Neural crest cell (in vitro differentiated cells): ENCODE measurements around the gene RCE1. TPM values are rescaled to one million over a fixed set of nuclear protein-coding genes. Genes with fewer than 3 reads are reported as not detected.

ENCODE experiments used
- DNase-seq: peaks from one replicate; pipeline ENCODE4 v3.0.0; 2021; ENCODE audit warnings: low read depth, mixed read lengths, low spot score
- H3K27ac Mint-ChIP-seq: one replicate; pipeline ENCODE4 v1.8.0; 2021; ENCODE audit warnings: mild to moderate bottlenecking, mixed read lengths; ENCODE audit not compliant: unreplicated experiment
- H3K27me3 Mint-ChIP-seq: 2 replicates; pipeline ENCODE4 v1.8.0; 2021; ENCODE audit warnings: low read depth, mild to moderate bottlenecking, mixed read lengths
- H3K36me3 Mint-ChIP-seq: 2 replicates; pipeline ENCODE4 v1.8.0; 2021; ENCODE audit warnings: low read depth, mild to moderate bottlenecking, mixed read lengths
- H3K4me1 Mint-ChIP-seq: 2 replicates; pipeline ENCODE4 v1.8.0; 2021; ENCODE audit warnings: mixed read lengths
- H3K4me3 Mint-ChIP-seq: one replicate; pipeline ENCODE4 v1.8.0; 2021; ENCODE audit warnings: mild to moderate bottlenecking, mixed read lengths
- H3K9me3 Mint-ChIP-seq: 2 replicates; pipeline ENCODE4 v1.8.0; 2021; ENCODE audit warnings: mixed read lengths
- CTCF ChIP-seq: fragments of 200-600 bp; sonication (generic); conservative IDR thresholded peaks from 2 replicates; pipeline ENCODE4 v1.5.0; 2021; ENCODE audit warnings: antibody characterized with exemption, mild to moderate bottlenecking
- total RNA-seq: library from RNA; stranded (reverse); gene quantifications from 2 replicates; pipeline ENCODE4 v1.2.1, GENCODE V29; 2021

RCE1 gene
- total RNA-seq, 1 donor from 2014 or later, result 35.8 TPM

DNA sequence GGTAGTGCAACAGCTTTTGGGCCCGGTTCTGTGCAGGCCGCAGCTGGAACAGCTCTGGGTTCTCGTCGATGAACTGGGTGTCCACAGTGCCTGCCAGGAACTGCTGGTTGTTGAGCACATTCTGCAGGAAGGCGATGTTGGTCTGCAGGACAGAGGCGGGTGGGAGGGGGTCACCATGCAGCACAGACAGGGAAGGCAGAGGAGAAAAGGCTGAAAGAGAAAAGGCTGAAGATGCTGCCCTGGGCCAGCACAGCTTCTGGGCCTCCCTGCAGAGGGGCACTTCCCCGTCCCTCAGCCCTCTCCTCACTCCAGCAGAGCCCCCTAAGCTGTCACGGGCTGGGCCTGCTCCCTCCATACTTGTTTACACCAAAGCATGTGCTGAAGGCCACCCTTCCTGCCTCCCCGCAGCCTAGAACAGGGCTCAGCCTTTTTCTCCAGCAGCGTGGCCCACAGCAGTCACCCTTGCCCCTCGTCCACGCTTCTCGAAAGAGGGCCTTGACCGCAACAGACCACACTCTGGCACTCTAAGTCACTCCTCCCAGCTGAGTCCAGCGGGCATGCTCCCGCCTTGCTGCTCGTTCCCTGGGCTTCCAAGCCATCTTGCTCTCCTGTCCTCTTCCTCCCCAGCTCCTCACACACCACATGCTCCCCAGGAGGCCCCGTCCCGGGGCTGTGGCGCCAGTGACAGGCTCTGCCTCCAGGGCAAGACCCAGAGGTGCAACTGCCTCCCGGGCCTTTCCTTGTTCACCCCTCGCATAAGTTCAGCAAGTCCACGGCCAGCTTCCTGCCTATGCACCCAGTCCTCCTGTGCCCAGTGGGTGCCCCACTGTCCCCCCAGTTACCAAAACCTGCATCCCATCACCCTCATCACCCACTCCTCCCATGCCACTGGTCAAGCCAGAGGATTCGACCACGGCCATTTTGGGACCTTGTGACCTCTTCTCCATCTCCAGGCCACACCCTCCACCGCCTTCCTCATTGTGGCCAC, 10.3 kb downstream of the RCE1 start:
- no peak for TF ChIP-seq CTCF
- peak overlapping the region; percentile 74 for H3K4me3 Mint-ChIP-seq
- H3K4me1 Mint-ChIP-seq, result peaks cover 8% of the 10 kb centered on the region
- peaks cover 2% of the 10 kb centered on the region for H3K36me3 Mint-ChIP-seq
- no peak for DNase-seq
- no peaks in the 10 kb centered on the region for H3K27me3 Mint-ChIP-seq
- H3K9me3 Mint-ChIP-seq, result no peaks in the 10 kb centered on the region
- peak overlapping the region; percentile 75 for H3K27ac Mint-ChIP-seq

DNA sequence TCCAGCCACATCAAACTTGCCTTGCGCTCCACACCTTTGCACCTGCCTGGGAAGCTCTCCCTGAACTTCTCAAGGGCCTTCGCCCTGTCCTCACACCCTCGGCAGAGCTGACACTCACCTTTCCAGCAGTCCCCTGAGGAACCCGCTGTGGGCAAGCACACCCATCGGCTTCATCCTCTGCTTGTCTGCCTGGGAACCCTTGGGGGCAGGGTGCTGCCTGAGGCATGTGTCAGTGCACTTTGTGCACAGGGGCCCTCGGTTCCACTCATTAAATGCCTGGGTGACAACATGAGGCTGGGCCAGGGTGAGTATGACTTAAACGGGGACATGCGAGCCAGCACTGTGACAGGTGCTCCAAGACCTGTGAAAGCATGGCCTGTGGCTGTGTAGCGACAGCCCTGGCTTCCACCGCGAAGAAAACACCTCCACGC, 11.0 kb downstream of the RCE1 start:
- Mint-ChIP-seq H3K9me3 (no peaks in the 10 kb centered on the region), H3K36me3 (peaks cover 2% of the 10 kb centered on the region)

GRCh38 chr11:66854729-66855211, 11.5 kb downstream of the RCE1 start:
- no peak for DNase-seq
- no peaks in the 10 kb centered on the region for H3K27me3 Mint-ChIP-seq
- H3K27ac Mint-ChIP-seq, result no peak overlapping the region
- H3K9me3 Mint-ChIP-seq, result no peaks in the 10 kb centered on the region
- peaks cover 2% of the 10 kb centered on the region for H3K36me3 Mint-ChIP-seq
- peak overlapping the region; percentile 86 for H3K4me3 Mint-ChIP-seq
- peaks cover 8% of the 10 kb centered on the region for H3K4me1 Mint-ChIP-seq
- no peak for TF ChIP-seq CTCF

More for the DNA sequence above, 11.0 kb downstream of the RCE1 start:
- peak overlapping the region; percentile 75 for H3K27ac Mint-ChIP-seq
- no peak for DNase-seq
- H3K4me1 Mint-ChIP-seq, result peaks cover 8% of the 10 kb centered on the region
- peak overlapping the region; percentile 74 for H3K4me3 Mint-ChIP-seq
- TF ChIP-seq CTCF, result no peak
- no peaks in the 10 kb centered on the region for H3K27me3 Mint-ChIP-seq

GRCh38 chr11:66855574-66856495, 12.6 kb downstream of the RCE1 start:
- H3K4me1 Mint-ChIP-seq, result peaks cover 8% of the 10 kb centered on the region
- peak overlapping the region; percentile 86 for H3K4me3 Mint-ChIP-seq
- no peaks in the 10 kb centered on the region for H3K27me3 Mint-ChIP-seq
- TF ChIP-seq CTCF, result no peak
- peak overlapping the region; percentile 60 for H3K27ac Mint-ChIP-seq
- no peaks in the 10 kb centered on the region for H3K9me3 Mint-ChIP-seq
- peak; percentile 84 for DNase-seq
- H3K36me3 Mint-ChIP-seq, result peaks cover 2% of the 10 kb centered on the region
